ENCODE results near the gene WDR87.

Gene WDR87

GRCh38 chr19:37905946-37906868 lies at the start of gene WDR87:
WDR87 (minus strand) TSS chr19:37906594; CDS start chr19:37898239, 8,355 bp downstream.
- no peak for DNase-seq

DNA sequence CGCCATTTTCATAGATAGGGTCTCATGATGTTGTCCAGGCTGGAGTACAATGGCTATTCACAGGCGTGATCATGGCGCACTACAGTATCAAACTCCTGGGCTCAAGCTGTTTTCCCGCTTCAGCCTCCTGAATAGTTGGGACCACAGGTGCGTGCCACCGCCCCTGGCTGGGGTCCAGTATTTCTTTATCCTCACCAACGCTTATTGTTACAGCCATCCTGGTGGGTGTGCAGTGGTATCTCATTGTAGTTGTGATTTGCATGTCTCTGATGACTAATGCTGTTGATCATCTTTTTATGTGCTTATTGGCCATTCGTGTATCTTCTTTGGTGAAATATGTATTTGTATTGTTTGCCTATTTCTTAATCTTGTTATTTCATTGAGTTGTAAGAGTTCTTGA lies 49.6 kb upstream of the WDR87 start:
- DNase-seq, result no peak

DNA sequence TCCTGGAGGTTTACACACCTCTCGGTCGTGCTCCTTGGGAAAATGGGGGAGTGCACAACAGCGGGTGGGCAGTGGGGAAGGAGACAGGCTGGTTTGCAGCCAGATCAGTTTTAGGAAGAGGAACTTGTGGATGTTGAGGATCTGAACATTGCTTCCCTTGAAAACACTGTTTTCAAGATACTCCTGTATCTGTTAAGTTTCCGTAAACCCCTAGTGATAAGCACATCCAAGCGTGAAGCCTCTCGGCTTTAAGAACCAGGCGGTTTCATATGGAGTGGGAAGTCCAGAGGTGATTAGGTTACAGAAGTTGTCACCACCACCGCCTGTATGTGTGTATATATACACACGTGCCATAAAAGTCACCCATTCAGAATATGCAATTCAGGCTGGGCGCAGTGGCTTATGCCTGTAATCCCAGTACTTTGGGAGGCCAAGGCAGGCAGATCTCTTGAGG lies 48.1 kb upstream of the WDR87 start:
- DNase-seq, result no peak

DNA sequence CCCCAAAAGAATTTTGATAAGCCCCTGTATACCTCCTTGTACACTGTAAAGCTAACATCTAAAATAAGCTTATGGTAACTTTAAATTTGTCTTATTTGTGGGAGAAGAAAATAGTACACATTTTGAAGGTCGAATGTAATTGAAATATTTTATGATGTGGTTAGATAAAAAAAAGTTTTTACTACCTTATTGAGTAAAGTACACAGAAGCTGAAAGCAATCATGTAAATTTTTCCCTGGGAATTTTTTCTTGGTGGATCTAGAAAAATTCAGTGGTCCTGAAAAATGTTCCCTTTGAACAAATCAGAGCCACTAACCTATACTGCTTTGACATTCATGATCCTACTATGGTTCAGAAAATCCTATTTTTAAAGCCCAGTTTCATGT lies 47.5 kb upstream of the WDR87 start:
- no peak for DNase-seq

DNA sequence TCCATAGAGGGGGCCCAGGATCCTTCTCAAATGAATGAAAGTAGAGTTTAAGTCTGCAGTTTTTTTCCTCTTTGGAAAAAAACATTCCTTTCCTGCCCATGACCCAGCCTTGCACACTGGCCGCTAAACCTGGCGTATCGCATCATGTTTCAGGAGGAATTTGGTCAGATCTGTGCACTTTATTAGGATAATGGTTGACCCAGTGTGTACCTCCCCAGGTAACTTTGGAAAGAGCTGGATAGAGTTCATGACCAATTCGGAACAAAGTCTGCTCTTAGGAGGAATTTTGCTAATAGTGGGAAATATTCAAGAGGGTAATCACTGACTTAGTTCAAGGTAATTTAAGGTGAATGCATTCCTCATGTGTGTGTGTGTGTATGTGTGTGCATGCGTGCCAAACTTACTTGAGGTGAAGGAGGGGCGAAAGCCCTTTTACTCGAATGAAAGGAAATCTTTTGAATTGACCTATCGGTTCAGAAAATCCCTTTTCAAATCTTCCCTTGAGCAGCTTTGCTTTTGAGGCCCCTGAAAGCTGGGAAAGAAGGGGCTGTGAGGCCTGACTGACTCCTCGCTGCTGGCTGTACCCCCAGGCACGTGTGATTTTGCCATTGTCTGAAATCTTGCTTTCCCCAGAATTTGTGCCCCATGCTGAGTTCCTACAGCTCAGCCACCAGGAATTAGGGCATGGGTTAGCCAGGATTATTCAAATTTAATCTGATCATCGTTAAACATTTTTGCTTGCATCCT lies 47.0 kb upstream of the WDR87 start:
- no peak for DNase-seq

GRCh38 chr19:37951816-37952210 lies 45.4 kb upstream of the WDR87 start:
- no peak for DNase-seq

DNA sequence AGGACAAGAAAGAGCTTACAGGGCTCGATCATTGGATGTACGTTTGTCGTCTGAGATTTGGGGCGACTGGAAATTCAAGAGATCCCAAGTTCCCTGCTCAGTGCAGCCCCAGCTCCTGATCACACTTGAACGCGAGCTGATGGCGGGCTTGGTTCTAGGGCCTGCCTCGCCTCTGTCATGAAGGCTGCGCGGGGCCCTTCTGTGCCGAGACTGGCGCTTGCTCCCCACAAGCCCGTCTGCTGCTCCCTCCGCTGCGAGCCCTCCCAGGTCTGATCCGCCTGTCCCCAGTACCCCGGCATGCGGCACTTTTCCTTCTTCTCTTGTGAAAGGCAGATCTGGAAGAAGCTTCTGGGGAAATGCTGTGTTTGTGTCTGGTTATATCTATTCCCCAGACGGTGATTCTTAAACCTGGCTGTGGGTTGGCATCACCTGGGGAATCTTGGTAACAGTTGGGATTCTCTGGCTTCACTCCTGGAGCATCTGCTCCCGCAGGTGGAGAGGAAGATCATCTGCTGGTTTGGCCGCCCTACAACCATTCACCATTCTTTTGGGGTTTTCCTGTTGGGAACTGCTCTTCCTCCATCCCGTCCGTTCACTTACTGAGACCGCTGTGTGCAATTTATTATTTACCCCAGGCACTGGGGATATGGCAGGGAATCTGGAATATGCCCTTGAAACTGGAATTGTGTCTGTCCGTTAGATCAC lies 44.2 kb upstream of the WDR87 start:
- peak; percentile 29 to 45 for DNase-seq

GRCh38 chr19:37948362-37948761 lies 42.0 kb upstream of the WDR87 start:
- no peak for DNase-seq

DNA sequence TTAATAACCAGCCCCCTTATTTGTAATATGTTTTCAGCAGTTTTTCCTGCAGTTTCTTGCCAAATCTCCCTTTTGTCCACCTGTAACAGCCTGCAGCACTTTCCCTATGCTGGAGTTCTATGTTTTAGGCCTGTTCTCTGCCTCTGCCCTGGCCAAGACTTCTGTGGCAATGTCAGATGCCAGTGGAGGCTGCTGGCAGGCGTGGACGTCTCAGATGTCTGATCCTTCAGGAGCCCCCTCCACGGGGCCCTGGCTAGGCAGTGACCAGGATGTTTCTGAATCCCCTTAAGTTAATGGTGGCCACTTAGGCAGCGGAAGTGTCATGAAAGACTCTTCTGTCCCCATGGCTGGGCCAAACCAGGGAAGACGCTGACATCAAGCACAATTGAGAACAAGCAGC lies 41.4 kb upstream of the WDR87 start:
- DNase-seq, result no peak

DNA sequence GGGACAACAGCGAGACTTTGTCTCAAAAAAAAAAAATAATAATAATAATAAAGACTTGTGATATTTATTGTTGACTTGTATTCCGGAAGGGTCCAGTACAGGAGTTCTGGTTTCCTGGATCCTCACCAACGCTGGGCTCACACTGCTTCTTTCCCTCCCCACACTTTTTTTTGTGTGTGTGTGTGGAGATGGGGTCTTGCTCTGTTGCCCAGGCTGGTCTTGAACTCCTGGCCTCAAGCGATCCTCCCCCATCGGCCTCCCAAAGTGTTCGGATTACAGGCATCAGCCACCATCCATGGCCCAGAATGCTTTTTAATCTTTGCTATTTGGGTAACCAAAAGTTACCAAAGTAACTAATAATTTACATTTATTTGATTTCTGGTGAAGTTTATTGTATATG lies 39.7 kb upstream of the WDR87 start:
- DNase-seq, result no peak

GRCh38 chr19:37943480-37943879 lies 37.1 kb upstream of the WDR87 start:
- no peak for DNase-seq

- no peak for DNase-seq
Measured at GRCh38 chr19:37942516-37942902, 36.1 kb upstream of the WDR87 start.

- DNase-seq, result no peak
Measured at GRCh38 chr19:37941782-37942515, 35.6 kb upstream of the WDR87 start.

- no peak for DNase-seq
Measured at GRCh38 chr19:37938353-37938752, 32.0 kb upstream of the WDR87 start.

GRCh38 chr19:37936886-37937285 lies 30.5 kb upstream of the WDR87 start:
- DNase-seq, result no peak

DNA sequence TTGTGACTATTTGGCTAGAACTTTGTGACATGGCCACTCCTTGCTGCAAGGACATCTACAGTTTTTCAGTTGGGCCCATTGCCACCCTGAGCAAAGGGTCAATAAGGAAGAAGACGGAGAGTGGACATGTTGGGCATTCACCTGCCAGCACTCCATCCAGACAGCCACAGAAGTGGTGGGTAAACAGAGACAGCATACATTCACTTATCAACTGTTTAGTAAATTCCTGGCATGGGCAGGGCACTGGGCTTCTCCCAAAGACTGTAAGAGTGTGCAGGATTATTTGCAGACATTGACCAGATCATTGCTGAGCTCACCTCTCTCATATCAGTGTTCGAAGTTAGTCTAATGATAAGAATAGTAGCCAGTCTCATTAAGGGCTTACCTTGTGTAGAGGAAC lies 29.8 kb upstream of the WDR87 start:
- no peak for DNase-seq

- DNase-seq, result no peak
Measured at GRCh38 chr19:37935341-37935740, 28.9 kb upstream of the WDR87 start.

DNA sequence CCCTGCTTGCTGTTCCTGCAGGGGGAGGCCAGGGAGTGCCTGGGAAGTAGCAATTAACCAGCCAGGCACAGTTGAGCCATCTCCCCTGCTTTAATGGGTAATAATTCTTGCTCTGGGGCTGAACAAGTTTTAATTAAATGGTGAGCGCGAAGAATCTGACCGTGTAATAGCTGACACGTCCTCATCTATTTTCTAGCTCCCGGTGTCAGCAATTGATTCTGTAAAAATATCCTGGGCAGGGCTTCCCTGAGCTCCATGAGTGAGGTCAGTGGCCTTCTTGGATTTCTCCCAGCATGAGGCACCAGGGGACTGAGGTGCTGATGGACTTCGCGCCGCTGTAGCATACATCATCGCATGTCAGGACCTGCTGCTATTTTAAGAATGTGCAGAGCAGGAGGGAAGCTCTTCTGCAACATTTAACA lies 27.6 kb upstream of the WDR87 start:
- no peak for DNase-seq

DNA sequence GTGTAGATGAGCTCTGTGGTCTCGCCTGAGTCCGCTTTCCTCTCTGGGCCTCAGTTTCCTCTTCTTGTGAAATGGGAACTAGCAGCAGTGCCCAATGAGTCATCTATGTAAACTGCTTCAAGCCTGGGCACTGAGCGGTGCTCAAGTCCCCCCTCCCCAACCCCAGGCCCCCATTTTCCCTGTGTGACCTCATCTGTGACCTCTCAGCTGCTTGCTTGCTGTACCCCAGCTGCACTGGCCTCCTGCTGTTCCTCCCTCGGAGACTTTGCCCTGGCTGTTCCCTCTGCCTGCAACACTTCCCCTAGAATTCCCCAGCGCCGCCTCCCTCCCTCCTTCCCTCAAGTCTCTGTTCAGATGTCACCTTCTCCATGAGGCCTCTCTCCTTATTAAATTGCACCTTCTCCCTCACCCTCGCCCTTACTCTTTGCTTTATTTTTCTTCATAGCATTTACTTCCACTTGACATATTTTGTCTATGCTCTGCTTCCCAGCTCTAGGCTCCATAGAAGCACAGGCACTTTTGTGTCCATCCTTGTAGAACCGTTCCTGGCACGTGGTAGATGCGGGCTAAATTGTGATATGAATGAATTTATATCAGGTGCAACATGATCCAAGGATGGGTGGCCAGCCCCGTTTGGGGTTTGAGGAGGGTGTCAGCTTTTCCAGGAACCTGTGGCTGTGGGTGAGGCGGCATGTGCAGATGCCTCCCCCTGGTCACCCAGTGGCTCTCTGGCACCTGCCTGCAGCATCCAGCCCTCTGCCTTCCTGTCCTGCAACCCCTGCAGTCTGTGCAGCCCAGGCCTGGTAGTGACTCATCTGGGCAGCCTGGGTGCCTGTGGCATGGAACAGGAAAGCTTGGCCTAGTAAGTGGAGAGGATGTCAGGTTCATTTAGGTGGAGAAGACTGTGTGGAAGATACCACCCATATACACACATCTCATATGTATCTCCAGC lies 26.9 kb upstream of the WDR87 start:
- DNase-seq, result no peak

GRCh38 chr19:37931881-37932655 lies 25.7 kb upstream of the WDR87 start:
- DNase-seq, result peak; percentile 51 to 64

DNA sequence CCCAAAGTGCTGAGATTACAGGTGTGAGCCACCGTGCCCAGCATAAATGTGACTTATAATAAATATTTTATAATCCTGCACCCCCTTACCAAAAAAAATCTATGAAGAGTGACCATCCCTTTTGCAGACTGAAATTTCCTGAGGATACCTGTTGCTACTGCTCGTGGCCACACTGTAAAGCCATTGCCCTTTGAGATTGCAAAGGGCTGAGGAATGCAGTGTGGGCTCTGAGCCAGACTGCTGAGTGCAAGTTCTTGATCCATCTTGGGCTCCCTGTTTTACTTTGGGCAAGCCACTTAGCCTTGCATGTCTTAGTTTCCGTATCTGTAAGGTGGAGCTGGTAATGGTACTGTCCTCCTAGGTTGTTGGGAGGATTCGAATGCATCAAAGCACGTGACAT lies 24.0 kb upstream of the WDR87 start:
- DNase-seq, result no peak
